ENCODE measurements around the gene TMEM25. TPM values are rescaled to one million over a fixed set of nuclear protein-coding genes. Genes with fewer than 3 reads are reported as not detected.
"Not testable (repeated sequence)": the region's sequence is repeated elsewhere in the genome, so short reads cannot be mapped to it uniquely, and the experiment has no call there.

TMEM25 gene
- total RNA-seq, 1 donor from 2014 or later = 17.7 TPM

DNA sequence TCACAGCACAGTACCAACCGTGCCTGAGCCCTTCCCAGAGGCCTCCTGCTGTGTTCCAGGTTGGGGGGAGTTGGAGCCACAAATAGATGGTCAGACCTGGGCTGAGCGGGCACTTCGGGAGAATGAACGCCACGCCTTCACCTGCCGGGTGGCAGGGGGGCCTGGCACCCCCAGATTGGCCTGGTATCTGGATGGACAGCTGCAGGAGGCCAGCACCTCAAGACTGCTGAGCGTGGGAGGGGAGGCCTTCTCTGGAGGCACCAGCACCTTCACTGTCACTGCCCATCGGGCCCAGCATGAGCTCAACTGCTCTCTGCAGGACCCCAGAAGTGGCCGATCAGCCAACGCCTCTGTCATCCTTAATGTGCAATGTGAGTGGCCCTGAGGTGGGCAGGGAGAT is 1.1 kb downstream of the TMEM25 start:
- DNase-seq (ENCODE audit: low read depth, low spot score) = no peak

DNA sequence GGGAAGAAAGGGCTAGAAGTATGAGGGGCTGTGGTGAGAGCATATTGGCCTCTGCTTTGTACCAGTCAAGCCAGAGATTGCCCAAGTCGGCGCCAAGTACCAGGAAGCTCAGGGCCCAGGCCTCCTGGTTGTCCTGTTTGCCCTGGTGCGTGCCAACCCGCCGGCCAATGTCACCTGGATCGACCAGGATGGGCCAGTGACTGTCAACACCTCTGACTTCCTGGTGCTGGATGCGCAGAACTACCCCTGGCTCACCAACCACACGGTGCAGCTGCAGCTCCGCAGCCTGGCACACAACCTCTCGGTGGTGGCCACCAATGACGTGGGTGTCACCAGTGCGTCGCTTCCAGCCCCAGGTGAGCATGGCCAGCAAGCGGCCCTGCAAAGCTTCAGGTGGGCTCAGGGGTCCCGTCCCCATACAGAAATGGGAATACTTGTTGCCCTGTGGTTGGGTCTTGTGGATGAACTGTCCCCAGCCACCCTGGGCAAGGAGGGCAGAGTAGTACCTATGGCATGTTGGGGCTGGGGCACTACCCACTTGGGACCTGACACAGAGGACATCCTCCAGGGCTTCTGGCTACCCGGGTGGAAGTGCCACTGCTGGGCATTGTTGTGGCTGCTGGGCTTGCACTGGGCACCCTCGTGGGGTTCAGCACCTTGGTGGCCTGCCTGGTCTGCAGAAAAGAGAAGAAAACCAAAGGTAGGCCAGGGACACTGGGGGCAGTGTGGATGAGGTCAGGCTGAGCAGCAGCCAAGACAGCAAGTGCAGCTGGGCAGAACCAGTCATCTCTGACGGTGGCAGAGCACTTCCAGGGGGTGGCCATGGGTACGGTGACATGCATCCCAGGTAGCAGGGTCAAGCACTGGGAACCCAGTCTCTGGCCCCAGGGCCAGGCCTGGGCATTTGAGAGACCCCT is 2.1 kb downstream of the TMEM25 start:
- no peak for DNase-seq (ENCODE audit: low read depth, low spot score)

DNA sequence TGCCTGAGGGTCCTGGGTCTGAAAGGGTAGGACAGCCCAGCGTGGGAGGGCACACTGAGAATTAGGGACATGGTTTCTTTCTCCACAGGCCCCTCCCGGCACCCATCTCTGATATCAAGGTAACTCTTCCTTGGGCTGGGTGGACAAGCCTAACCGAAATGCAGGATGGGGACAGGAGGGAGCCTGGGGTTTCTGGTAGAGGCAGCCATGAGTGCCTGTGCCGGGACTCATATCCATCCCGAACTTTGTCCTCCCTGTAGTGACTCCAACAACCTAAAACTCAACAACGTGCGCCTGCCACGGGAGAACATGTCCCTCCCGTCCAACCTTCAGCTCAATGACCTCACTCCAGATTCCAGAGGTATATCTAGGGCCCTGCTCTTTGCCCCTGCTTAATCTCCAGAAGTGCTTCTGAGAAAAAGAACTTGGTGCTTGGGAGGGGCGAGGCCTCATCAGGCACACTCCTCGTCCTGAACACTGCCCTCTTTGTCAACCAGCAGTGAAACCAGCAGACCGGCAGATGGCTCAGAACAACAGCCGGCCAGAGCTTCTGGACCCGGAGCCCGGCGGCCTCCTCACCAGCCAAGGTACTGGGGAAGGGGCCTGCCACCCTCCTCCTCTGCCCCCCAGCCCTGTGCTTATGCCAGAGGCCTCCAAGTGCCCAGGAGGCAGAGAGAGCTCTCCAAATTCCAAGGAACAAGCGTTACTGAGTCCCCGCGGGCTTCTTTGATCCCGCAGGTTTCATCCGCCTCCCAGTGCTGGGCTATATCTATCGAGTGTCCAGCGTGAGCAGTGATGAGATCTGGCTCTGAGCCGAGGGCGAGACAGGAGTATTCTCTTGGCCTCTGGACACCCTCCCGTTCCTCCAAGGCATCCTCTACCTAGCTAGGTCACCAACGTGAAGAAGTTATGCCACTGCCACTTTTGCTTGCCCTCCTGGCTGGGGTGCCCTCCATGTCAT is 3.1 kb downstream of the TMEM25 start:
- DNase-seq (ENCODE audit: low read depth, low spot score) = no peak

DNA sequence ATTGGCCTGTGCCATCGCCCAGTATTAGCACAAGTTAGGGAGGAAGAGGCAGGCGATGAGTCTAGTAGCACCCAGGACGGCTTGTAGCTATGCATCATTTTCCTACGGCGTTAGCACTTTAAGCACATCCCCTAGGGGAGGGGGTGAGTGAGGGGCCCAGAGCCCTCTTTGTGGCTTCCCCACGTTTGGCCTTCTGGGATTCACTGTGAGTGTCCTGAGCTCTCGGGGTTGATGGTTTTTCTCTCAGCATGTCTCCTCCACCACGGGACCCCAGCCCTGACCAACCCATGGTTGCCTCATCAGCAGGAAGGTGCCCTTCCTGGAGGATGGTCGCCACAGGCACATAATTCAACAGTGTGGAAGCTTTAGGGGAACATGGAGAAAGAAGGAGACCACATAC is 4.3 kb downstream of the TMEM25 start:
- no peak for DNase-seq (ENCODE audit: low read depth, low spot score)

DNA sequence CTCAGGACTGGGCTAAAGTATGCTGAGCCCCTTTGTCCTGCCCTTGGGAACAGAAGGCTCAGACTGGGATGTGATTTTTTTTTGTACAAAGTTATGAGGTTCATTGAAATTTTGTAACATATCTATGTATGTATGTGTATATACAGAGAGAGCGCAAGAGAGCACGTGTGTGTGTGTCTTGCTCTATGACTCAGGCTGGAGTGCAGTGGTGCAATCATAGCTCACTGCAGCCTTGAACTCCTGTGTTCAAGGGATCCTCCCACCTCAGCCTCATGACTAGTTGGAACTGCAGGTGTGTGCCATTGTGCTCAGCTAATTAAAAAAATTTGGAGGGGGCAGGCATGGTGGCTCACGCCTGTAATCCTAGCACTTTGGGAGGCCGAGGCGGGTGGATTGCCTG is 5.7 kb downstream of the TMEM25 start:
- no peak for DNase-seq (ENCODE audit: low read depth, low spot score)

DNA sequence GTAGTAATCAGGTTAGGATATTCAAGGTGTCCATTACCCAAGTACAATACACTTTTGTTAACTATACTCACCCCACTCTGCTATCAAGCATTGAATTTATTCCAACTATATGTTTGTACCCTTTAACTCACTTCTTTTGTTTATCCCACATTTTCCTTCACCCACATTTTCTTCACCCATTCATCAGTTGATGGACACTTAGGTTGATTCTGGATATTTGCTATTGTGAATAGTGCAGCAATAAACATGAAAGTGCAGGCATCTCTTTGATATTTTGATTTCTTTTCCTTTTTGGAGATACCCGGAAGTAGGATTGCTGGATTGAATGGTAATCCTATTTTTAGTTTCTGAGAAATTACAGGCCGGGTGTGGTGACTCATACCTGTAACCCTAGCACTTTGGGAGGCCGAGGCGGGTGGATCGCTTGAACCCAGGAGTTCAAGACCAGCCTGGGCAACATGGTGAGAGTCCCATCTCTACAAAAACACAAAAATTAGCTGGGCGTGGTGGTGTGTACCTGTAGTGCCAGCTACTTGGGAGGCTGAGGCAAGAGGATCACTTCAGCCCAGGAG is 6.5 kb downstream of the TMEM25 start:
- DNase-seq (ENCODE audit: low read depth, low spot score) = no peak

DNA sequence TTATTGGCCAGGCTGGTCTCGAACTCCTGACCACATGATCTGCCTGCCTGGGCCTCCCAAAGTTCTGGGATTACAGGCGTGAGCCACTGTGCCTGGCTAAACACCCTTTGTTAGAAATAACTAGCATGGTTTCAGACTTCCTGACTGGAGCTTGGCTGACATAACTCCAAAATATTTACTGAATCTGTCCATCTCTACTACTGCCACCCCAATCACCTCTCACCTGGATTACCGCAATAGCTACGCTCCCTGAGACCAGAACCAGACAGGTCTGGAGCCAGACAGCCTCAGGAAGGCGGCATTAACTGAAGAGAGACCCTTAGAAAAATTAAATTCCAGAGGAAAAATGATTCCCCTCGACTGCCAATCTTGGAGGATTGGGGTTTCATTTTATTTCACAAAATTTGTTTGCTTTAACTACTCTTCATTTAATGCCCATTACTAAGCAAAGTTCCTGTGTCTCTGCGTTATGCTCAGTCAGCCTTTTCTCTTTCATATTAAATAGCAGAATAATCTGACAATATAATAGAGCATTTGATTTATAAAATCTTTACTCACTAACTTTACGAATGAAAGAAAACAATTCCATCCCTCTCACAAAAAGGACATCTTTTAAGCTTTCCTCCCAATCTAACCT is 13.1 kb downstream of the TMEM25 start:
- no peak for DNase-seq (ENCODE audit: low read depth, low spot score)

DNA sequence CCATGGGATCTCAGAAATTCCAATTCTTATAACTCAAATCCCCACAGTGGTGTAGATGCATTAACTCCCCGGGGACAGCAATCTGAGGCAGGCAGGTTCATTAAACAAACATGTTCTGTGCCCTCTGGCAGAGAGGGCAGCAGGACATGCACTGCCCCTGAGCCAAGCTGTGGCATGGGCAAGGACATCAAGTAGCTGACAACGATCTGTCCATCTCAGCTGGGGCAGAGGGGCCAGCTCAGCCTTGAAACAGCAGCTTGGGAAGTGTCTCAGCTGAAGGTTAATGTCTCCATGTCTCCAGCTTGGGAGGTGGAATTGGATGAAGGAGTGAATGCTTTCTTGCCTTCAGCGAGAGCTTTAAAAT is 13.6 kb downstream of the TMEM25 start:
- DNase-seq (ENCODE audit: low read depth, low spot score) = no peak

DNA sequence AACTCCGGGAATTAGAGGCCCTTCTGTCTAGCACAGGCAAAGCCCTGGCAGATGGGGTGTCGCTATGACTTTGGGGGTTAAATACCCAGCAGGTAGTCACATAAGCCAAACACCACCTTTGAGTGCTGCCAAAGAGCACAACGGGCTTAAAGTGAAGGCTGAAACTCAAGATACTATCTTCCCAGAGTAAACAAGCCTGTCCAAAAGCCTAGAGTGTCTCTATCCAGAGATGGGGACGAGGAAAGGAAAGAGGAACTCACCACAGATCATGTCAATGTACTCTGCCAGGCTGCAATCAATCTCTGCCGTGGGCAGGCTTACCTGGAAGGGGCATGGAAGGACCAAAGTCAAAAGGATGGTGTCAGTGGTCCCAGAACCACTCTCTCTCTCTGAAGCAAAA is 14.5 kb downstream of the TMEM25 start:
- DNase-seq (ENCODE audit: low read depth, low spot score) = no peak

DNA sequence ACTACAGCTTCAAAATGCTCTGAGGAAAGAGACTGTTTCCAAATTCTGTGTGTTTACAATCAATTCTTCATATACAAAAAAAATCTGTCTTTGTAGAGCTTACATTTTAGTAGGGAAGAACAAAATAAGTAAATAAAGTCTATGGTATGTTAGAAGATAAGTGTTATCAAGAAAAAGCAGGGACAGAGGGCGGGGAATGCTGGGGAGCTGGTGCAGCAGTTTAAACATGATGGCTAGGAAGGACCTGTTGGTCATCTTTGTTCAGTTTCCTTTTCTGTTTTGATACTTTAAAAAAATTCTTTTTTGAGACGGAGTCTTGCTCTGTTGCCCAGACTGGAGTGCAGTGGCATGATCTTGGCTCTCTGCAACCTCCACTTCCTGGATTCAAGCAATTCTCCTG is 16.1 kb downstream of the TMEM25 start:
- DNase-seq (ENCODE audit: low read depth, low spot score) = no peak

DNA sequence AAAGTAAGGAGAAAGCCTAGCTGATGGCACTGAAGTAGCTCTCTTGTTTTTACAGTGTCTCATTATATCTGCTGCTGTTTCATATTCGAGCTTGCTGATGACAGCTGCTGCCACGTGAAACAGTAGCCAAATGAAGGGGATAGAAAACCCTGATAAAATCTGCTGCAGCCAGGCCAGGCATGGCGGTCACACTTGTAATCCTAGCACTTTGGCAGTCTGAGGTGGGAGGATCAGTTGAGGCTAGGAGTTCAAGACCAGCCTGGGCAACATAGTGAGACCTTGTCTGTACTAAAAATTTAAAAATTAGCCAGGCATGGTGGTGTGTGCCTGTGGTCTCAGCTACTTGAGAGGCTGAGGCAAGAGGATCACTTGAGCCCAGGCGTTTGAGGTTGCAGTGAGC is 21.3 kb downstream of the TMEM25 start:
- DNase-seq (ENCODE audit: low read depth, low spot score) = no peak

DNA sequence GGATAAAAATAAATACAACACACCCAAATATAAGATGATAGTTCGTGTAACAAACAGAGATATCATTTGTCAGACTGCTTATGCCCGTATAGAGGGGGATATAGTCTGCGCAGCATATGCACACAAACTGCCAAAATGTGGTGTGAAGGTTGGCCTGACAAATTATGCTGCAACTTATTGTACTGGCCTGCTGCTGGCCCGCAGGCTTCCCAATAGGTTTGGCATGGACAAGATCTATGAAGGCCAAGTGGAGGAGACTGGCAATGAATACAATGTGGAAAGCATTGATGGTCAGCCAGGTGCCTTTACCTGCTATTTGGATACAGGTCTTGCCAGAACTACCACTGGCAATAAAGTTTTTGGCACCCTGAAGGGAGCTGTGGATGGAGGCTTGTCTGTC is 29.8 kb downstream of the TMEM25 start:
- no peak for DNase-seq (ENCODE audit: low read depth, low spot score)

DNA sequence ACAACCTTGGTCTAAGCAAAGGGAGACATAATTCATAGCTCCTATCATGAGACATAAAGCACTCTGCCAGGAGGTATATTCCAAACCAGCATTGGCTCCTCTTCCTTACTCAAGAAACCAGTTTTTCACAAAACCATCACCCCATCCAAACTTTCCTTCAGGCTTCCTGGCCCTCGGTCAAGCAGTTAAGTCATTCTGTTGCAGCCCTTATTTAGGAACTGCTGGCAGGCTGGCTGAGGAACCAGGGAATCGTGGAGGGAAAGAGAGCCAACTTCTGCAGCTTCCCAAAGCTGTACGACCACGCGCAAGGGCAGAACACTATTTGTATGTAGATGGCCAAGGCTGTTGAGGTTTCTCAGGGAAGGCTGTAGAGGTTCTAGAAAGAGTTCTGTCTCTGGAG is 34.1 kb downstream of the TMEM25 start:
- DNase-seq (ENCODE audit: low read depth, low spot score) = no peak

DNA sequence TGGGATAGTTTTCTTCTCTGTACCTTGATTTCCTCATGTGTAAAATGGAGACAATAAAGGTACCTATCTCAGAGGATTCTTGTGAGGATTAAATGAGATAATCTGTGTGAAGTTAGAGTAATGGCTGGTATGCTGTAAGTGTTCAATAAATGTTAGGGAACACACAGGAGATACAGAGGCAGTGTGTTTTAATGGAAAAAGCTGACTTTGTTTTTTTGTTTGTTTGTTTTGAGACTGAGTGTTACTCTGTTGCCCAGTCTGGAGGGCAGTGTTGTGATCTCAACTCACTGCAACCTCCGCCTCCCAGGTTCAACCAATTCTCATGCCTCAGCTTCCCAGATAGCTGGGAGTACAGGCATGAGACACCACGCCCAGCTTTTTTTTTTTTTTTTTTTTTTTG is 38.7 kb downstream of the TMEM25 start:
- no peak for DNase-seq (ENCODE audit: low read depth, low spot score)

DNA sequence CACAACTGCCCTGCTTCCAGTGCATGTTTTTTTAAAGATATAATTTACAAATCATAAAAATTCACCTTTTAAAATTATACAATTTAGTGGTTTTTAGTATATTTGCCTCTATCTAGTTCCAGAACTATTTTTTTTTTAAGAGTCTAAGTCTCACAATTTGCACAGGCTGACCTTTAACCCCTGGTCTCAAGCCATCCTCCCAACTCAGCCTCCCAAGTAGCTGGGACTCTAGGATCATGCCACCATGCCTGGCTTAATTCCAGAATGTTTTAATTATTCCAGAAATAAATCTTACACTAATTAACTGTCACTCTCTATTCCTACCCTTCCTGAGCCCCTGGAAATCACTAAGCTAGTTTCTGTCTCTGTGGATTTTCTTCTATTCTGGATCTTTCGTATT is 39.8 kb downstream of the TMEM25 start:
- no peak for DNase-seq (ENCODE audit: low read depth, low spot score)

DNA sequence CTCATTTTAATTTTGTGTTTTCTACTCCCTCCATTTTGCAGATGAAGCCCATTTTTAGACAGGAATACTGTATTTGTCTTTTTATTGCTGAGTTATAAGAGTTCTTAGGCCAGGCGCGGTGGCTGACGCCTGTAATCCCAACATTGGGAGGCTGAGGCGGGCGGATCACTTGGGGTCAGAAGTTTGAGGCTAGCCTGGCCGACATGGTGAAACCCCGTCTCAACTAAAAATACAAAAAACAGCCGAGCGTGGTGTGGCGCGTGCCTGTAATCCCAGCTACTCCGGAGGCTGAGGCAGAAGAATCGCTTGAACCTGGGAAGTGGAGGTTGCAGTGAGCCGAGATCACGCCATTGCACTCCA is 40.7 kb downstream of the TMEM25 start:
- DNase-seq (ENCODE audit: low read depth, low spot score) = not testable (repeated sequence)

DNA sequence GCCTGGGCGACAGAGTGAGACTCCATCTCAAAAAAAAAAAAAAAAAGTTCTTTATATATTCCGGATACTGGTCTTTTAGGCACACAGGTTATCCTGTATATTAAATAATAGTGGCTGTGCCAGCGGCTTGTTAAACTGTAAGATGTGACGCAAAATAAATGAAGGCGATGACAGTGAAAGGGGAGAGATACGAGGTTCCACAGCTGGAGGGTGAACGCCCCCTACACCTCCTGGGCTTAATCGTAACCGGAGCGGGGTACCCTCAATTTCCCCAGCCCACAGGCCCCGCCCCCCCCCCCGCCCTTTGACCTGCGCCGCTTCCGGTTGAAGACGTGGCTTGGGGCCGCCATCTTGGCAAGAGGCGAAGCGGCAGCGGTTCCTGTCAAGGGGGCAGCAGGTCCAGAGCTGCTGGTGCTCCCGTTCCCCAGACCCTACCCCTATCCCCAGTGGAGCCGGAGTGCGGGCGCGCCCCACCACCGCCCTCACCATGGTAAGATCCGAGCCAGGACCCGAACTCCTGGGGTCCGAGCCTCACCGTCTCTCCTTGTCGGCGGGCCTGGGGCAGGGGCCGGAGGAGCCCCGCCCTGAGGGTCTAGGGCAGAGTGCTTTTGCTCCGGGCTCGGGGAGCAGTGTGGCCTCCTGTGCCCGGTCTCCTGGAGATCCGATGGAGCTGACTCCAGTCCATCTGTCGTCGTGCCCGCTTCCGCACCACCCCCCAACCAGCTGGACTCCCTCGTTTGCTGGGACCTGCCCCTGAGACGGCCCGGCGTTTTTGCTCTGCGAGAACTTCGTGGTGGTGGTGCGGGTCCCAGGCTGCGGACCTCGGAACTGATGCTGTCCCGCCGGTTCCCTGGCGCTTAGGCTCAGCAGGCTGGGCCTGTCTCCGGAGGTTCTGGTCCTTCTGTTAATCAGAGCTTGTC is 41.3 kb downstream of the TMEM25 start, which contains the start of gene ARCN1:
Gene ARCN1 (plus strand): TSS at position 349 of the 920 bp plus-strand sequence. CDS start 139 bp downstream, at position 488.
- no peak for DNase-seq (ENCODE audit: low read depth, low spot score)

DNA sequence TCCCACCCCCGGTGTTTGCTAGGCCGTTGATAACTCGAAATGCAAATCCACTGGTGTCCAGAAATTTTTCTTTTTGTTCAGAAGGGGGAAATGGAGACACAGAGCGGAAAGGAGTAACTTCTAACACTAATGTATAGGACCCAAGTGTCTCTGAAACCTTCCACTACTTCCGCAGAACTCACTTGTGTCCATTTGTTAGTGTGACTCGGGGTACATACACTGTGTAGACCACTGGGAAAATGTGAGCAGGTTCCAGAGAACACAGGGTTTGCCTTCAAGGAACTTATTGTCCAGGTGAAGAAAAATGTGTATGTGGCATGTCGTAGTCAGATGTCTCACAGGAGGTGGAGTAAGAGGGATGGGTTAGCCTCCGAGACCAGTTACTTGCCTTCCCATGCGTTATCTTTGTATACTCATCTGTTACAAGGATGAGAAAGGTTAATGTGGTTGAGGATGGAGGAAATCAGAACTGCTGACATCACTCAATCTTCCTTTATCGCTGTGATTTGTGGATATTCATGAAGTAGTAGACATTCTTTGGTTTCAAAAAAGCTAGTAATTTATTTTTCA is 42.1 kb downstream of the TMEM25 start:
- DNase-seq (ENCODE audit: low read depth, low spot score) = peak; percentile 44

DNA sequence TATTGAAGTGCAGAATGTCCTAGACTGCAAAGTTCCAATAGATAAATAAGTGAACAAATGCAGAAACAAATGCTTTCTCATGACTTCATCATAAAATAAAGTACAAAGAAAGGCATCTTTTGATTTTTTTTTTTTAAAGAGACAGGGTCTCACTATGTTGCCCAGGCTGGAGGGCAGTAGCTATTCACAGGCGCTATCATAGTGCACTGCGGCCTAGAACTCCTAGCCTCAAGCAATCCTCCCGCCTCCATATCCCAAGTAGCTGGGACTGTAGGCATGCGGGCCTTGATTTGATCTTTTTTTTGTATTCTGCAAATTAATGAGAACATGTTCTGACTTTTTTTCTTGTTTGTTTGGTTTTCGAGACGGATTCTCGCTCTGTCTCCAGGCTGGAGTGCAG is 43.6 kb downstream of the TMEM25 start:
- DNase-seq (ENCODE audit: low read depth, low spot score) = no peak

DNA sequence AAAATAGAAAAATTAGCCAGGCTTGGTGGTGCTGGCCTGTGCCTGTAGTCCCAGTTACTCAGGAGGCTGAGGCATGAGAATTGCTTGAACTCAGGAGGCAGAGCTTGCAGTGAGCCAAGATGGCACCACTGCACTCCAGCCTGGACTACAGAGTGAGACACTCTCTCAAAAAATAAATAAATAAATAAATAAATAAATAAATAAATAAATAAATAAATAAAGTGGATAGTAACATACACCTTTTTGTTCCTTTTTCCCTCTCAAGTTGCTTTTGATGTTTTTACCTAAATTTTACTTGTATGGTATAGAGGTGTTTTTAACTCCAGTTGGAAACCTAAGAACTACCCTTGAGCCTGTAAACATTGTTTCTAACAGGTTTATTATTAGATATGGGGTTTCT is 47.0 kb downstream of the TMEM25 start:
- DNase-seq (ENCODE audit: low read depth, low spot score) = not testable (repeated sequence)

All from pulmonary artery endothelial cell (primary cell).